ENCODE results near the gene GRIP1. TPM values are rescaled to one million over a fixed set of nuclear protein-coding genes. Genes with fewer than 3 reads are reported as not detected.

The GRIP1 gene
- total RNA-seq, 4 donors from 2014 or later = 14.3 to 319 (median 20.6) TPM

DNA sequence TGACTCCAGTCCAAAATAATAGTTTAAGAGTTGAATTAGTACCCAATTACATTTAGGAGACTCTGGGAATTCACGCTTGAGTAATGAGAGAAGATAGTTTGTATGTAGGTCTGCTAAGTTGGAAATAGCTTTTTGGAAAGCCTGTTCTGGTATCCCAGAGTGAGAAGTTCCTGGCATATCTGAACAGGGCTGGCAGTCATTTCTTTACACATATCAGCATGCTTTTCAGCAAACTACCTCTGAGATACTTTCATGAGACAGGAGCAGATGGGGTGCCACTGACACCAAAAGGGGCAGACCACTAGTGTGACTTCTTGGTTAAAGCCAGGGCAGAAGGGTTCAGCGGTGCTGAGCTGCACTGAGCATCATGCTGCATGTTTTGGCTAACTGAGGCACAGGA lies 45.1 kb upstream of the GRIP1 start:
- H3K27ac ChIP-seq = no peak overlapping the region
- H3K4me1 ChIP-seq = no peaks in the 10 kb centered on the region
- DNase-seq (ENCODE audit: low spot score in 2 of 2) = no peak
- no peak overlapping the region for H3K4me3 ChIP-seq
- TF ChIP-seq, protein P1, sequence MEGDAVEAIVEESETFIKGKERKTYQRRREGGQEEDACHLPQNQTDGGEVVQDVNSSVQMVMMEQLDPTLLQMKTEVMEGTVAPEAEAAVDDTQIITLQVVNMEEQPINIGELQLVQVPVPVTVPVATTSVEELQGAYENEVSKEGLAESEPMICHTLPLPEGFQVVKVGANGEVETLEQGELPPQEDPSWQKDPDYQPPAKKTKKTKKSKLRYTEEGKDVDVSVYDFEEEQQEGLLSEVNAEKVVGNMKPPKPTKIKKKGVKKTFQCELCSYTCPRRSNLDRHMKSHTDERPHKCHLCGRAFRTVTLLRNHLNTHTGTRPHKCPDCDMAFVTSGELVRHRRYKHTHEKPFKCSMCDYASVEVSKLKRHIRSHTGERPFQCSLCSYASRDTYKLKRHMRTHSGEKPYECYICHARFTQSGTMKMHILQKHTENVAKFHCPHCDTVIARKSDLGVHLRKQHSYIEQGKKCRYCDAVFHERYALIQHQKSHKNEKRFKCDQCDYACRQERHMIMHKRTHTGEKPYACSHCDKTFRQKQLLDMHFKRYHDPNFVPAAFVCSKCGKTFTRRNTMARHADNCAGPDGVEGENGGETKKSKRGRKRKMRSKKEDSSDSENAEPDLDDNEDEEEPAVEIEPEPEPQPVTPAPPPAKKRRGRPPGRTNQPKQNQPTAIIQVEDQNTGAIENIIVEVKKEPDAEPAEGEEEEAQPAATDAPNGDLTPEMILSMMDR (IDR thresholded peaks at IDR 0.05) = no peak
- TF ChIP-seq EP300 (IDR thresholded peaks at IDR 0.05) = no peak
- no peak for TF ChIP-seq POLR2A (IDR thresholded peaks at IDR 0.05)
- no peak for TF ChIP-seq POLR2AphosphoS5 (IDR thresholded peaks at IDR 0.05)
- 94% methylated on average over 2 of the region's 2 CpGs for WGBS
- no peaks in the 10 kb centered on the region for H3K9me3 ChIP-seq
- no peaks in the 10 kb centered on the region for H3K36me3 ChIP-seq
- H3K27me3 ChIP-seq = no peaks in the 10 kb centered on the region

DNA sequence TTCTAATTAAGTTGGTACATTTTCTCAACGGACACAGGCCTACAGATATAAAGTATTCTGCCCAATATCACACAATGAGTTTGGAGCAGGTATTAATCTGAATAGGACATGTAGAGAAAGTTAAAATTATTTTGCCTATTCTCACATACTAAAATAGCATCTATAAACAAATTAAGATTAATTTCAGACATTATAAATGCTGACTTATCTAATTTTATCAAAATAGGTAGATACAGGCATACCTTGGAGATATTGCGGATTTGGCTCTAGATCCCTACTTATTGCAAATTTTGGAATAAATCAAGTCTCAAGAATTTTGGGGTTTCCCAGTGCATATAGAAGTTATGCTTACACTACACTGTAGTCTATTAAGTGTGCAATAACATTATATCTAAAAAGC lies 41.0 kb upstream of the GRIP1 start:
- no peak for DNase-seq (ENCODE audit: low spot score in 2 of 2)
- Histone ChIP-seq H3K4me3 (no peak overlapping the region), H3K4me1 (no peaks in the 10 kb centered on the region), H3K27ac (no peak overlapping the region), H3K36me3 (no peaks in the 10 kb centered on the region), H3K27me3 (no peaks in the 10 kb centered on the region), H3K9me3 (no peaks in the 10 kb centered on the region)
- no peak for TF ChIP-seq EP300 (IDR thresholded peaks at IDR 0.05)
- no peak for TF ChIP-seq POLR2A (IDR thresholded peaks at IDR 0.05)
- TF ChIP-seq, protein P1 (IDR thresholded peaks at IDR 0.05) = no peak
- TF ChIP-seq POLR2AphosphoS5 (IDR thresholded peaks at IDR 0.05) = no peak
- WGBS = 90% methylated on average over 2 of the region's 2 CpGs

DNA sequence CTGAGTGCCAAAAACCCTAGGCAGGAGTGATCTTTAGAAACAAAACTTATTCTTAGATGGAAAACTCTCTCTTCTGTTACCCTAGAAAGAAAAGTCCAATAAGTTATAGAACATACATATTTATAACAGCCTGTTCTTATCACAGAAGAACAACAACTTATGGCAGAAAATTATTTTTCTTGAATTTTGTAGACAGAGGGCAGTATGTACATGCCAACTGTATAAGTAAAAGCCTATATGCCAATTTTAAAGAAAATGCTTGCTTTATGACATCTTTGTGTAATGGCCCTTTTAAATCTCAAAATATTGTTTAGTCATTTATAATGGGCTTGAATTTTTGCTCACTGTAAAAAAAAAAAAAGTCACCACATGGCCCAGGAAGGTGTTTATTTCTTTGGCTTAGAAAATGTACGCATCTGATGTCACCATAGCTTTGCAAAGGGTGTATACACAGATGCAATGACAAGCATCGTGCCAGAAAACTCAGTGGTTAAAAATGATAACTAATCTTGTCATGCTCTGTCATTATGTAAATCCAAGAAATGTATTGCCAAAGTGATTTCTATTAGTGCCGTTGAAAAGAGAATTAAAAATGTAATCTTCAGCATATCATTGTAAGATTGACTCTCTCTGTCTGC lies 38.3 kb upstream of the GRIP1 start:
- no peaks in the 10 kb centered on the region for H3K36me3 ChIP-seq
- no peak for DNase-seq (ENCODE audit: low spot score in 2 of 2)
- H3K4me3 ChIP-seq = no peak overlapping the region
- no peaks in the 10 kb centered on the region for H3K27me3 ChIP-seq
- no peak overlapping the region for H3K27ac ChIP-seq
- WGBS = 74% methylated on average over 3 of the region's 3 CpGs
- no peaks in the 10 kb centered on the region for H3K4me1 ChIP-seq
- H3K9me3 ChIP-seq = no peaks in the 10 kb centered on the region
- TF ChIP-seq EP300 (IDR thresholded peaks at IDR 0.05) (no peak), POLR2AphosphoS5 (IDR thresholded peaks at IDR 0.05) (no peak), POLR2A (IDR thresholded peaks at IDR 0.05) (no peak)
- TF ChIP-seq, protein P1 (IDR thresholded peaks at IDR 0.05) = no peak

DNA sequence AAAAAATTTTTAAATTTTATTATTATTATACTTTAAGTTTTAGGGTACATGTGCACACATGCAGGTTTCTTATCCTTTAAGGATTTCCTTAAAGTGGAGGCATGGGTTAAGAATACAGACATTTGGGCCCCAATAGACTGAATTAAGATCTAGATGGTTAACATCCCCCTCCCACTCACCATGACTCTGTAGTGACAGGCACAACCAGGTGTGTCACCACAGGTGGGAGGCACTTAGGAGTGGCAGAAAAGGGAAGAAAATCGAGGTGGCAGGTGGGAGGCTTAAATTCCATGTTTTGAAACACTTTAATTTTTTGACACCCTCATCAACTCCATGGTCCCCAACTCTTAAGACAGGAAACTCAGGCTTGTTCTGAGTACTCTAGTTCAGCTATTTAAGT lies 37.6 kb upstream of the GRIP1 start:
- DNase-seq (ENCODE audit: low spot score in 2 of 2) = no peak
- Histone ChIP-seq H3K4me3 (no peak overlapping the region), H3K4me1 (no peaks in the 10 kb centered on the region), H3K27me3 (no peaks in the 10 kb centered on the region), H3K27ac (no peak overlapping the region), H3K9me3 (no peaks in the 10 kb centered on the region), H3K36me3 (no peaks in the 10 kb centered on the region)
- TF ChIP-seq EP300 (IDR thresholded peaks at IDR 0.05) (no peak), POLR2A (IDR thresholded peaks at IDR 0.05) (no peak), POLR2AphosphoS5 (IDR thresholded peaks at IDR 0.05) (no peak)
- TF ChIP-seq, protein P1 (IDR thresholded peaks at IDR 0.05) = no peak
- 53% methylated on average over 1 of the region's 1 CpG for WGBS

DNA sequence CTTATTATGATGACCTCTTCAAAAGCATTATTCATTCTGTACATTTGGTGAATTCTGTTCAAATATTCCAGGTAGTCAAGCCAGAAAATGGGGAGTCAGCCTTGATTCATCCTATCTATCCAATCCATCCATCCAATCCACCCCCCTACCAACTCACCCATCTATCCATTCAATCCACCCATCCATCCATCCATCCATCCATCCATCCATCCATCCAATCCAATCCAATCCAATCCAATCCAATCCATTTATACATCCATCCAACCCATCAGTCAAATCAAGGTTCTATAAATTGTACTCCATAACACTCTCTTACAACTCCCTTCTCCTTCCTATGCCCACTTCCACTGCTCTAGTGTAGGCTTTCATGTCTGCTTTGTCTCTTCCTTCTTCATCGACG lies 35.8 kb upstream of the GRIP1 start:
- no peaks in the 10 kb centered on the region for H3K36me3 ChIP-seq
- no peak for DNase-seq (ENCODE audit: low spot score in 2 of 2)
- WGBS = 97% methylated on average over 2 of the region's 2 CpGs
- H3K9me3 ChIP-seq = no peaks in the 10 kb centered on the region
- TF ChIP-seq POLR2A (IDR thresholded peaks at IDR 0.05) (no peak), EP300 (IDR thresholded peaks at IDR 0.05) (no peak), POLR2AphosphoS5 (IDR thresholded peaks at IDR 0.05) (no peak)
- TF ChIP-seq, protein P1 (IDR thresholded peaks at IDR 0.05) = no peak
- no peak overlapping the region for H3K27ac ChIP-seq
- H3K4me1 ChIP-seq = no peaks in the 10 kb centered on the region
- no peaks in the 10 kb centered on the region for H3K27me3 ChIP-seq
- no peak overlapping the region for H3K4me3 ChIP-seq
